Transverse colon (tissue), 4 donors: Measurements from ENCODE around the gene CACNA2D4. TPM values are rescaled to one million over a fixed set of nuclear protein-coding genes. Genes with fewer than 3 reads are reported as not detected.

Experiments used
- DNase-seq: peaks from one replicate; pipeline ENCODE4 v3.0.0-alpha.2; 2019
- H3K27ac ChIP-seq, 4 donors: fragments of 200-600 bp; sonication (generic); 2 replicates each; pipeline ENCODE4 v1.5.1; 2016 to 2018; ENCODE audit warnings: inconsistent platforms in 4 of 4
- H3K27me3 ChIP-seq: fragments of 200-600 bp; sonication (generic); 2 replicates; pipeline ENCODE4 v1.5.1; 2017; ENCODE audit warnings: inconsistent platforms
- H3K36me3 ChIP-seq, 4 donors: fragments of 200-600 bp; sonication (generic); 2 replicates each; pipeline ENCODE4 v1.5.1; 2017 to 2019; ENCODE audit warnings: inconsistent platforms in 4 of 4
- H3K4me1 ChIP-seq, 4 donors: fragments of 200-600 bp; sonication (generic); 2 replicates each; pipeline ENCODE4 v1.5.1; 2017 to 2020; ENCODE audit warnings: inconsistent platforms in 4 of 4
- H3K4me3 ChIP-seq, 4 donors: fragments of 200-600 bp; sonication (generic); 1 replicate in 1 of 4; 2 replicates in 3 of 4; pipeline versions ENCODE4 v1.5.1 to v1.6.1; 2017 to 2019; ENCODE audit warnings: inconsistent platforms in 4 of 4
- H3K9me3 ChIP-seq, 2 donors: fragments of 200-600 bp; sonication (generic); 2 replicates each; pipeline ENCODE4 v1.5.1; 2017 to 2019; ENCODE audit warnings: inconsistent platforms in 2 of 2
- POLR2A ChIP-seq: fragments of 450-650 bp; IDR thresholded peaks from one replicate; pipeline ENCODE4 v1.6.1; 2016; ENCODE audit warnings: antibody characterized with exemption, mild to moderate bottlenecking, moderate library complexity
- POLR2AphosphoS5 ChIP-seq, 3 donors: sonication (generic); formaldehyde crosslinking; IDR thresholded peaks; one replicate each; pipeline ENCODE4 v1.6.1; 2016; ENCODE audit warnings: antibody characterized with exemption in 3 of 3
- WGBS, 2 donors: methylation state at CpG; one replicate each; pipeline ENCODE4 v1.1.5; 2018; ENCODE audit warnings: low coverage in 1 of 2; 5-methylcytosine and 5-hydroxymethylcytosine counted together
- in situ Hi-C, 4 donors: fragments of 200-750 bp; cut with MboI; loops; one replicate each; pipeline versions ENCODE4 v1.15.0 to v1.15.1; 2017; ENCODE audit warnings: low sequenced_read_pairs in 3 of 4, low pct_ligation_motif_present in 1 of 4, low pct_unique_long_range_greater_than_20kb in 1 of 4
- intact Hi-C: fragments of 100-400 bp; cut with DNase I; formaldehyde crosslinking; loops from one replicate; pipeline ENCODE4 v1.15.1; 2023; ENCODE audit warnings: low total_unique reads
- total RNA-seq, 4 donors: library from RNA; depleted of rRNA; stranded (reverse); fragments of >200 nt; gene quantifications; one replicate each; pipeline ENCODE4 v1.1.0, GENCODE V29; 2016
- TF ChIP-seq, protein P1 (sequence below), 5 experiments: fragments of 200-600 bp in 3 of 5; fragments of 450-650 bp in 2 of 5; sonication (generic) in 3 of 5; IDR thresholded peaks; 1 replicate in 2 of 5; 2 replicates in 3 of 5; pipeline ENCODE4 v1.5.1; 2016 to 2017; ENCODE audit warnings: antibody characterized with exemption in 5 of 5, inconsistent platforms in 3 of 5, mild to moderate bottlenecking in 2 of 5, moderate library complexity in 1 of 5

CACNA2D4 gene
- total RNA-seq, 4 donors from 2014 or later = 6.5 to 22.8 (median 7.2) TPM; not detected in 1

DNA sequence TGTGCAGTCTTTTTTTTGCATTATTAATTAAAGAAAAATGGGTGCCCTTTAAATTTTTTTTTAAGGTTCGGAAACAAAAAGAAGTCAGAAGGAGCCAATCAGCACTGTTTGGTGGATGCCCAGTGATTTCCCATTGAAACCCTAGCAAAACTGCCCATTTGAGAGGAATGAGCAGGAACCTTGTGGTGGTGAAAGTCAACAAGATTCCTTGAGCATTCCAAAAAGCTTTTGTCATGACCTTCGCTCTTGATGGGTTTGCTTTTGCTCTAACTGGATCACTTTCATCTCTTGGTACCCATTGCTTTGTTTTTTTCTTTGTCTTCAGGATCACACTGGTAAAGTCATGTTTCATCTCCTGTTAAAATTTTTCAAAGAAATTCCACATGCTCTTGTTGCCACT, 173.5 kb downstream of the CACNA2D4 start:
- H3K9me3 ChIP-seq = peaks cover 5 to 11% of the 10 kb centered on the region in 2 donors
- 90 to 95% methylated on average over 2 of the region's 2 CpGs for WGBS, 2 donors
- peaks cover 0 to 10% (median 0%) of the 10 kb centered on the region in 4 donors for H3K36me3 ChIP-seq
- intact Hi-C loops (no loop called here), in situ Hi-C loops (no loop called here)
- peaks cover 0 to 25% (median 11%) of the 10 kb centered on the region in 4 donors for H3K4me1 ChIP-seq
- TF ChIP-seq POLR2A (no peak), POLR2AphosphoS5 (IDR thresholded peaks at IDR 0.05) (no peak)
- TF ChIP-seq, protein P1, sequence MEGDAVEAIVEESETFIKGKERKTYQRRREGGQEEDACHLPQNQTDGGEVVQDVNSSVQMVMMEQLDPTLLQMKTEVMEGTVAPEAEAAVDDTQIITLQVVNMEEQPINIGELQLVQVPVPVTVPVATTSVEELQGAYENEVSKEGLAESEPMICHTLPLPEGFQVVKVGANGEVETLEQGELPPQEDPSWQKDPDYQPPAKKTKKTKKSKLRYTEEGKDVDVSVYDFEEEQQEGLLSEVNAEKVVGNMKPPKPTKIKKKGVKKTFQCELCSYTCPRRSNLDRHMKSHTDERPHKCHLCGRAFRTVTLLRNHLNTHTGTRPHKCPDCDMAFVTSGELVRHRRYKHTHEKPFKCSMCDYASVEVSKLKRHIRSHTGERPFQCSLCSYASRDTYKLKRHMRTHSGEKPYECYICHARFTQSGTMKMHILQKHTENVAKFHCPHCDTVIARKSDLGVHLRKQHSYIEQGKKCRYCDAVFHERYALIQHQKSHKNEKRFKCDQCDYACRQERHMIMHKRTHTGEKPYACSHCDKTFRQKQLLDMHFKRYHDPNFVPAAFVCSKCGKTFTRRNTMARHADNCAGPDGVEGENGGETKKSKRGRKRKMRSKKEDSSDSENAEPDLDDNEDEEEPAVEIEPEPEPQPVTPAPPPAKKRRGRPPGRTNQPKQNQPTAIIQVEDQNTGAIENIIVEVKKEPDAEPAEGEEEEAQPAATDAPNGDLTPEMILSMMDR (IDR thresholded peaks at IDR 0.05) = no peak
- H3K27ac ChIP-seq = no peak overlapping the region
- H3K4me3 ChIP-seq = no peak overlapping the region
- H3K27me3 ChIP-seq = no peaks in the 10 kb centered on the region
- no peak for DNase-seq

Other genes with a start within 250 kb of the CACNA2D4 start
- 10 to 100 TPM; 27.9 to 74.2 (median 52.1) TPM for gene ADIPOR2, start 227.6 kb downstream of the CACNA2D4 start, total RNA-seq
- not detected for gene LRTM2, start 98.1 kb downstream of the CACNA2D4 start, total RNA-seq
- 10 to 100 TPM; 17.3 to 26.2 (median 20.6) TPM for gene DCP1B, start 85.8 kb upstream of the CACNA2D4 start, total RNA-seq
- 10 to 100 TPM; 18.8 to 35.2 (median 24.8) TPM for gene CACNA1C, start 134.3 kb upstream of the CACNA2D4 start, total RNA-seq